ENCODE measurements around the gene PRUNE2.

Gene PRUNE2

GRCh38 chr9:76717176-76717575 is 188.7 kb downstream of the PRUNE2 start:
- peaks cover 0 to 11% (median 5%) of the 10 kb centered on the region in 4 experiments for H3K4me1 ChIP-seq (ENCODE audit: control extremely low read depth in 1 of 4, control insufficient read depth in 4 of 4, insufficient read depth in 4 of 4, low read length in 3 of 4)
- ChIA-PET POLR2A (no interaction called here), CTCF (interaction anchor here (0.9 to 2.3 kb wide), 3 partner anchors 12 to 59 kb away, joined by 3 to 11 read pairs (median 5); no protein-coding TSS in a partner anchor)
- no peak overlapping the region for H3K27ac ChIP-seq (ENCODE audit: insufficient read depth in 1 of 2, low read depth in 1 of 2, low read length in 2 of 2, poor library complexity in 1 of 2, severe bottlenecking in 2 of 2)
- no peaks in the 10 kb centered on the region for H3K36me3 ChIP-seq (ENCODE audit: control insufficient read depth in 4 of 4, insufficient read depth in 4 of 4, low read length in 3 of 4)
- DNase-seq: peak in 1 of 3 donors; percentile 46
- no peaks in the 10 kb centered on the region for H3K27me3 ChIP-seq (replicated peaks in 2 of 5; ENCODE audit: control insufficient read depth in 4 of 5, insufficient read depth in 5 of 5, low read length in 4 of 5)
- H3K9me3 ChIP-seq (ENCODE audit: control extremely low read depth in 1 of 5, control insufficient read depth in 4 of 5, insufficient read depth in 2 of 5, low read depth in 1 of 5, low read length in 4 of 5): no peaks in the 10 kb centered on the region
- WGBS (ENCODE audit: insufficient coverage): 20% methylated on average over 1 of the region's 5 CpGs
- no peak overlapping the region for H3K4me3 ChIP-seq (ENCODE audit: control insufficient read depth in 1 of 7, extremely low read depth in 1 of 7, insufficient read depth in 4 of 7, low read depth in 2 of 7, low read length in 6 of 7)

- CTCF ChIA-PET: interaction anchor here (0.5 to 2.3 kb wide), 3 partner anchors 11 to 419 kb away, joined by 3 to 11 read pairs (median 3); no protein-coding TSS in a partner anchor
- DNase-seq: peak in 1 of 3 donors; percentile 49
- Histone ChIP-seq H3K4me1 (ENCODE audit: control extremely low read depth in 1 of 4, control insufficient read depth in 4 of 4, insufficient read depth in 4 of 4, low read length in 3 of 4) (peaks cover 0 to 11% (median 5%) of the 10 kb centered on the region in 4 experiments), H3K27ac (ENCODE audit: insufficient read depth in 1 of 2, low read depth in 1 of 2, low read length in 2 of 2, poor library complexity in 1 of 2, severe bottlenecking in 2 of 2) (no peak overlapping the region), H3K9me3 (ENCODE audit: control extremely low read depth in 1 of 5, control insufficient read depth in 4 of 5, insufficient read depth in 2 of 5, low read depth in 1 of 5, low read length in 4 of 5) (no peaks in the 10 kb centered on the region), H3K27me3 (replicated peaks in 2 of 5; ENCODE audit: control insufficient read depth in 4 of 5, insufficient read depth in 5 of 5, low read length in 4 of 5) (no peaks in the 10 kb centered on the region), H3K36me3 (ENCODE audit: control insufficient read depth in 4 of 4, insufficient read depth in 4 of 4, low read length in 3 of 4) (no peaks in the 10 kb centered on the region), H3K4me3 (ENCODE audit: control insufficient read depth in 1 of 7, extremely low read depth in 1 of 7, insufficient read depth in 4 of 7, low read depth in 2 of 7, low read length in 6 of 7) (no peak overlapping the region)
- WGBS (ENCODE audit: insufficient coverage): 89% methylated on average over 2 of the region's 7 CpGs
- POLR2A ChIA-PET: no interaction called here
Observed at GRCh38 chr9:76716085-76716672, 189.7 kb downstream of the PRUNE2 start.

- H3K27me3 ChIP-seq (replicated peaks in 2 of 5; ENCODE audit: control insufficient read depth in 4 of 5, insufficient read depth in 5 of 5, low read length in 4 of 5): peaks cover 0 to 3% (median 0%) of the 10 kb centered on the region in 5 experiments
- H3K4me3 ChIP-seq (ENCODE audit: control insufficient read depth in 1 of 7, extremely low read depth in 1 of 7, insufficient read depth in 4 of 7, low read depth in 2 of 7, low read length in 6 of 7): no peak overlapping the region
- POLR2A ChIA-PET: no interaction called here
- H3K27ac ChIP-seq (ENCODE audit: insufficient read depth in 1 of 2, low read depth in 1 of 2, low read length in 2 of 2, poor library complexity in 1 of 2, severe bottlenecking in 2 of 2): no peak overlapping the region
- H3K36me3 ChIP-seq (ENCODE audit: control insufficient read depth in 4 of 4, insufficient read depth in 4 of 4, low read length in 3 of 4): no peaks in the 10 kb centered on the region
- no peaks in the 10 kb centered on the region for H3K9me3 ChIP-seq (ENCODE audit: control extremely low read depth in 1 of 5, control insufficient read depth in 4 of 5, insufficient read depth in 2 of 5, low read depth in 1 of 5, low read length in 4 of 5)
- WGBS (ENCODE audit: insufficient coverage): 85% methylated on average over 4 of the region's 5 CpGs
- peaks cover 0 to 11% (median 5%) of the 10 kb centered on the region in 4 experiments for H3K4me1 ChIP-seq (ENCODE audit: control extremely low read depth in 1 of 4, control insufficient read depth in 4 of 4, insufficient read depth in 4 of 4, low read length in 3 of 4)
- CTCF ChIA-PET: interaction anchor here (1.9 kb wide), 1 partner anchor 9 kb away, joined by 5 read pairs; no protein-coding TSS in a partner anchor
- DNase-seq: no peak
Observed at GRCh38 chr9:76713381-76713780, 192.5 kb downstream of the PRUNE2 start.

GRCh38 chr9:76709020-76709419 is 196.9 kb downstream of the PRUNE2 start:
- WGBS (ENCODE audit: insufficient coverage): 80% methylated on average over 1 of the region's 9 CpGs
- Histone ChIP-seq H3K9me3 (ENCODE audit: control extremely low read depth in 1 of 5, control insufficient read depth in 4 of 5, insufficient read depth in 2 of 5, low read depth in 1 of 5, low read length in 4 of 5) (no peaks in the 10 kb centered on the region), H3K27ac (ENCODE audit: insufficient read depth in 1 of 2, low read depth in 1 of 2, low read length in 2 of 2, poor library complexity in 1 of 2, severe bottlenecking in 2 of 2) (no peak overlapping the region), H3K27me3 (replicated peaks in 2 of 5; ENCODE audit: control insufficient read depth in 4 of 5, insufficient read depth in 5 of 5, low read length in 4 of 5) (peaks cover 0 to 11% (median 5%) of the 10 kb centered on the region in 5 experiments), H3K4me1 (ENCODE audit: control extremely low read depth in 1 of 4, control insufficient read depth in 4 of 4, insufficient read depth in 4 of 4, low read length in 3 of 4) (peaks cover 0 to 5% (median 2%) of the 10 kb centered on the region in 4 experiments), H3K4me3 (ENCODE audit: control insufficient read depth in 1 of 7, extremely low read depth in 1 of 7, insufficient read depth in 4 of 7, low read depth in 2 of 7, low read length in 6 of 7) (no peak overlapping the region), H3K36me3 (ENCODE audit: control insufficient read depth in 4 of 4, insufficient read depth in 4 of 4, low read length in 3 of 4) (no peaks in the 10 kb centered on the region)
- ChIA-PET CTCF (interaction anchor here (1.4 to 2.3 kb wide), 2 partner anchors 7 to 306 kb away, joined by 3 to 7 read pairs; no protein-coding TSS in a partner anchor), POLR2A (no interaction called here)
- no peak for DNase-seq

GRCh38 chr9:76707510-76707909 is 198.4 kb downstream of the PRUNE2 start:
- Histone ChIP-seq H3K27me3 (replicated peaks in 2 of 5; ENCODE audit: control insufficient read depth in 4 of 5, insufficient read depth in 5 of 5, low read length in 4 of 5) (peaks cover 0 to 11% (median 5%) of the 10 kb centered on the region in 5 experiments), H3K4me1 (ENCODE audit: control extremely low read depth in 1 of 4, control insufficient read depth in 4 of 4, insufficient read depth in 4 of 4, low read length in 3 of 4) (peaks cover 0 to 5% (median 2%) of the 10 kb centered on the region in 4 experiments), H3K9me3 (ENCODE audit: control extremely low read depth in 1 of 5, control insufficient read depth in 4 of 5, insufficient read depth in 2 of 5, low read depth in 1 of 5, low read length in 4 of 5) (no peaks in the 10 kb centered on the region), H3K36me3 (ENCODE audit: control insufficient read depth in 4 of 4, insufficient read depth in 4 of 4, low read length in 3 of 4) (no peaks in the 10 kb centered on the region), H3K27ac (ENCODE audit: insufficient read depth in 1 of 2, low read depth in 1 of 2, low read length in 2 of 2, poor library complexity in 1 of 2, severe bottlenecking in 2 of 2) (no peak overlapping the region), H3K4me3 (ENCODE audit: control insufficient read depth in 1 of 7, extremely low read depth in 1 of 7, insufficient read depth in 4 of 7, low read depth in 2 of 7, low read length in 6 of 7) (no peak overlapping the region)
- ChIA-PET POLR2A (no interaction called here), CTCF (interaction anchor here (0.9 to 6.7 kb wide), 7 partner anchors 20 to 405 kb away, joined by 3 to 75 read pairs (median 22); no protein-coding TSS in a partner anchor)
- DNase-seq: no peak
- 93% methylated on average over 5 of the region's 6 CpGs for WGBS (ENCODE audit: insufficient coverage)

- H3K36me3 ChIP-seq (ENCODE audit: control insufficient read depth in 4 of 4, insufficient read depth in 4 of 4, low read length in 3 of 4): no peaks in the 10 kb centered on the region
- peaks cover 0 to 11% (median 5%) of the 10 kb centered on the region in 5 experiments for H3K27me3 ChIP-seq (replicated peaks in 2 of 5; ENCODE audit: control insufficient read depth in 4 of 5, insufficient read depth in 5 of 5, low read length in 4 of 5)
- POLR2A ChIA-PET: interaction anchor here (0.6 kb wide), 1 partner anchor 259 kb away, joined by 3 read pairs; no protein-coding TSS in a partner anchor
Observed at GRCh38 chr9:76704593-76705204, 201.2 kb downstream of the PRUNE2 start.

GRCh38 chr9:76703270-76703669 is 202.6 kb downstream of the PRUNE2 start:
- Histone ChIP-seq H3K4me3 (ENCODE audit: control insufficient read depth in 1 of 7, extremely low read depth in 1 of 7, insufficient read depth in 4 of 7, low read depth in 2 of 7, low read length in 6 of 7) (no peak overlapping the region), H3K36me3 (ENCODE audit: control insufficient read depth in 4 of 4, insufficient read depth in 4 of 4, low read length in 3 of 4) (no peaks in the 10 kb centered on the region), H3K4me1 (ENCODE audit: control extremely low read depth in 1 of 4, control insufficient read depth in 4 of 4, insufficient read depth in 4 of 4, low read length in 3 of 4) (peaks cover 0 to 5% (median 2%) of the 10 kb centered on the region in 4 experiments), H3K27me3 (replicated peaks in 2 of 5; ENCODE audit: control insufficient read depth in 4 of 5, insufficient read depth in 5 of 5, low read length in 4 of 5) (peaks cover 0 to 9% (median 2%) of the 10 kb centered on the region in 5 experiments), H3K9me3 (ENCODE audit: control extremely low read depth in 1 of 5, control insufficient read depth in 4 of 5, insufficient read depth in 2 of 5, low read depth in 1 of 5, low read length in 4 of 5) (no peaks in the 10 kb centered on the region), H3K27ac (ENCODE audit: insufficient read depth in 1 of 2, low read depth in 1 of 2, low read length in 2 of 2, poor library complexity in 1 of 2, severe bottlenecking in 2 of 2) (no peak overlapping the region)
- peak in 1 of 3 donors; percentile 60 for DNase-seq
- WGBS (ENCODE audit: insufficient coverage): 30% methylated on average over 7 of the region's 7 CpGs
- ChIA-PET POLR2A (no interaction called here), CTCF (interaction anchor here (0.6 to 6.7 kb wide), 11 partner anchors 10 to 312 kb away, joined by 3 to 75 read pairs (median 15); no protein-coding TSS in a partner anchor)

More at GRCh38 chr9:76704593-76705204, 201.2 kb downstream of the PRUNE2 start:
- CTCF ChIA-PET: interaction anchor here (0.6 to 6.7 kb wide), 25 partner anchors 9 to 599 kb away, joined by 3 to 75 read pairs (median 5); partner anchors contain the start of gene GCNT1
- H3K4me3 ChIP-seq (ENCODE audit: control insufficient read depth in 1 of 7, extremely low read depth in 1 of 7, insufficient read depth in 4 of 7, low read depth in 2 of 7, low read length in 6 of 7): peak overlapping the region in 1 of 7 experiments; percentile 43
- H3K27ac ChIP-seq (ENCODE audit: insufficient read depth in 1 of 2, low read depth in 1 of 2, low read length in 2 of 2, poor library complexity in 1 of 2, severe bottlenecking in 2 of 2): no peak overlapping the region
- DNase-seq: peak; percentile 88 to 92 (median 88)
- WGBS (ENCODE audit: insufficient coverage): 4% methylated on average over 9 of the region's 9 CpGs
- H3K9me3 ChIP-seq (ENCODE audit: control extremely low read depth in 1 of 5, control insufficient read depth in 4 of 5, insufficient read depth in 2 of 5, low read depth in 1 of 5, low read length in 4 of 5): no peaks in the 10 kb centered on the region
- peaks cover 0 to 5% (median 2%) of the 10 kb centered on the region in 4 experiments for H3K4me1 ChIP-seq (ENCODE audit: control extremely low read depth in 1 of 4, control insufficient read depth in 4 of 4, insufficient read depth in 4 of 4, low read length in 3 of 4)

Data from common myeloid progenitor, CD34-positive (primary cell).